HepG2 (cell line): ENCODE measurements around the gene FASTK. TPM values are rescaled to one million over a fixed set of nuclear protein-coding genes. Genes with fewer than 3 reads are reported as not detected.

Source experiments
- ATAC-seq: fragments of 200-7000 bp; cut with Tn5 transposase; 3 replicates; pipeline ENCODE4 v1.9.1; 2020; ENCODE audit warnings: mild to moderate bottlenecking, moderate library complexity
- BruUV-seq: library from RNA; stranded (reverse); fragments of 400-500 nt; replicated peaks from 2 replicates; lab custom pipeline; 2021; lab: Mats Ljungman, UMichigan
- CTCF ChIA-PET: fragments of 300-600 bp; formaldehyde crosslinking; extraction: SDS; loops from one replicate; lab custom pipeline; 2021; ENCODE audit warnings: low total read pairs, inconsistent platforms, low intra/inter-chr PET ratio; lab: Yijun Ruan, JAX
- POLR2A ChIA-PET: fragments of 350-600 bp; sonication (Branson Sonifier 250); formaldehyde crosslinking; loops from one replicate; lab custom pipeline; 2020; ENCODE audit warnings: antibody characterized with exemption, inconsistent platforms; lab: Yijun Ruan, JAX
- DNase-seq: peaks from one replicate; pipeline ENCODE4 v3.0.0-alpha.2; 2015; ENCODE audit warnings: low spot score
- FAIRE-seq: peaks from 3 replicates; lab custom pipeline; 2011; peaks lifted over from hg19 to GRCh38; lab: Jason Lieb, UNC
- H2AFZ ChIP-seq: one replicate; pipeline ENCODE4 v1.6.1; 2011; ENCODE audit warnings: low read length, inconsistent platforms
- H3K27ac ChIP-seq: fragments of 300-600 bp; 3 replicates; pipeline ENCODE4 v1.8.0; 2011; ENCODE audit warnings: mixed run types, mild to moderate bottlenecking, mixed read lengths, low read length, inconsistent platforms; ENCODE audit not compliant: insufficient read depth; ENCODE audit errors: extremely low read length
- H3K27me3 ChIP-seq, 2 experiments: fragments of 200-600 bp in 1 of 2; 2 replicates in 1 of 2; 3 replicates in 1 of 2; pipeline versions ENCODE4 v1.6.0 to v1.8.0; 2011; ENCODE audit warnings: low read length in 2 of 2, mild to moderate bottlenecking in 2 of 2, moderate library complexity in 2 of 2, inconsistent platforms in 1 of 2; ENCODE audit not compliant: insufficient read depth in 2 of 2, control insufficient read depth in 1 of 2
- H3K36me3 ChIP-seq, 2 experiments: fragments of 200-600 bp in 1 of 2; replicated peaks in 1 of 2; 2 replicates in 1 of 2; 3 replicates in 1 of 2; pipeline versions ENCODE4 v1.5.1 to v1.8.0; 2011; ENCODE audit warnings: low read length in 2 of 2, inconsistent platforms in 1 of 2; ENCODE audit not compliant: insufficient read depth in 2 of 2, control insufficient read depth in 1 of 2
- H3K4me1 ChIP-seq: 2 replicates; pipeline ENCODE4 v1.5.1; 2012; ENCODE audit warnings: low read length, inconsistent platforms; ENCODE audit not compliant: insufficient read depth
- H3K4me2 ChIP-seq: 2 replicates; pipeline ENCODE4 v1.6.0; 2011; ENCODE audit warnings: low read depth, low read length, inconsistent platforms
- H3K4me3 ChIP-seq, 3 experiments: fragments of 200-600 bp in 1 of 3; sonication (generic), shearing (Covaris generic) in 1 of 3; replicated peaks in 1 of 3; 2 replicates each; pipeline ENCODE4 v1.5.1; 2011 to 2016; ENCODE audit warnings: low read length in 3 of 3, inconsistent platforms in 2 of 3, low read depth in 2 of 3, mild to moderate bottlenecking in 2 of 3, control low read depth in 1 of 3, mixed read lengths in 1 of 3; ENCODE audit not compliant: insufficient read depth in 1 of 3
- H3K79me2 ChIP-seq: one replicate; pipeline ENCODE4 v1.6.1; 2011; ENCODE audit warnings: low read length, inconsistent platforms; ENCODE audit not compliant: insufficient read depth
- H3K9ac ChIP-seq: 2 replicates; pipeline ENCODE4 v1.6.0; 2011; ENCODE audit warnings: mild to moderate bottlenecking, low read depth, low read length, inconsistent platforms; ENCODE audit not compliant: insufficient read depth
- H3K9me3 ChIP-seq: 2 replicates; pipeline ENCODE4 v1.5.1; 2012; ENCODE audit warnings: mild to moderate bottlenecking, low read length
- H4K20me1 ChIP-seq: 2 replicates; pipeline ENCODE4 v1.6.0; 2011; ENCODE audit warnings: inconsistent platforms, mild to moderate bottlenecking, low read length, moderate library complexity; ENCODE audit not compliant: insufficient read depth
- AGO2 ChIP-seq: fragments of 200-400 bp; formaldehyde crosslinking; optimal IDR thresholded peaks from 2 replicates; pipeline ENCODE3; 2017; ENCODE audit warnings: mild to moderate bottlenecking, low read depth, low read length, moderate library complexity
- BCL6 ChIP-seq: IDR thresholded peaks from 2 replicates; pipeline ENCODE4 v1.6.1; 2016; ENCODE audit warnings: missing genetic modification reagents, missing compliant biosample characterization
- CCAR2 ChIP-seq: fragments of 200-400 bp; formaldehyde crosslinking; optimal IDR thresholded peaks from 2 replicates; pipeline ENCODE3; 2018; ENCODE audit warnings: low read depth, mild to moderate bottlenecking, low read length, moderate library complexity
- CSRNP1 ChIP-seq: sonication (generic); formaldehyde crosslinking; IDR thresholded peaks from 2 replicates; pipeline ENCODE4 v1.8.1; 2023; ENCODE audit warnings: mild to moderate bottlenecking, missing genetic modification reagents
- FOXC1 ChIP-seq: sonication (generic); formaldehyde crosslinking; IDR thresholded peaks from 2 replicates; pipeline ENCODE4 v1.8.0; 2022; ENCODE audit warnings: mild to moderate bottlenecking, missing genetic modification reagents, borderline replicate concordance
- FOXO1 ChIP-seq: sonication (generic); formaldehyde crosslinking; IDR thresholded peaks from 2 replicates; pipeline ENCODE4 v1.4.0; 2020; ENCODE audit warnings: missing genetic modification reagents
- MTF2 ChIP-seq: sonication (generic); formaldehyde crosslinking; IDR thresholded peaks from 2 replicates; pipeline ENCODE4 v1.5.0; 2020; ENCODE audit warnings: missing genetic modification reagents, borderline replicate concordance
- NCOR1 ChIP-seq: fragments of 200-600 bp; sonication (generic); IDR thresholded peaks from 2 replicates; pipeline ENCODE4 v1.7.0; 2017; ENCODE audit warnings: antibody characterized with exemption, low read length, borderline replicate concordance
- NR2F2 ChIP-seq: IDR thresholded peaks from 2 replicates; pipeline ENCODE4 v1.6.1; 2012; ENCODE audit warnings: low read depth, inconsistent platforms, borderline replicate concordance
- POLR2A ChIP-seq, 2 experiments: IDR thresholded peaks; 2 replicates each; pipeline ENCODE4 v1.6.1; 2011; ENCODE audit warnings: low read depth in 2 of 2, low read length in 2 of 2, mild to moderate bottlenecking in 1 of 2, moderate library complexity in 1 of 2; ENCODE audit not compliant: insufficient read depth in 1 of 2
- RBFOX2 ChIP-seq: fragments of 200-400 bp; formaldehyde crosslinking; IDR thresholded peaks from 2 replicates; pipeline ENCODE4 v1.6.1; 2017; ENCODE audit warnings: low read depth, mild to moderate bottlenecking, low read length
- RELA ChIP-seq: sonication (generic); formaldehyde crosslinking; IDR thresholded peaks from 2 replicates; pipeline ENCODE4 v1.4.0; 2020; ENCODE audit warnings: missing genetic modification reagents
- TAF15 ChIP-seq: fragments of 200-400 bp; formaldehyde crosslinking; IDR thresholded peaks from one replicate; pipeline ENCODE4 v1.6.1; 2018; ENCODE audit warnings: mild to moderate bottlenecking, low read depth, low read length; ENCODE audit not compliant: poor library complexity, severe bottlenecking
- U2AF2 ChIP-seq: fragments of 200-400 bp; formaldehyde crosslinking; IDR thresholded peaks from 2 replicates; pipeline ENCODE4 v1.6.1; 2017; ENCODE audit warnings: low read depth, mild to moderate bottlenecking, low read length
- ZFYVE20 ChIP-seq: sonication (generic); formaldehyde crosslinking; IDR thresholded peaks from 2 replicates; pipeline ENCODE4 v1.8.0; 2023; ENCODE audit warnings: low read depth, mild to moderate bottlenecking, moderate library complexity, missing genetic modification reagents, borderline replicate concordance
- ZNF777 ChIP-seq: sonication (generic); formaldehyde crosslinking; IDR thresholded peaks from 2 replicates; pipeline ENCODE4 v1.4.0; 2020; ENCODE audit warnings: missing genetic modification reagents
- WGBS: methylation state at CpG from one replicate; pipeline ENCODE4 v1.1.6; 2017; ENCODE audit warnings: low lambda C conversion rate; 5-methylcytosine and 5-hydroxymethylcytosine counted together
- in situ Hi-C: cut with HindIII; loops from 2 replicates; pipeline ENCODE4 v1.10.0; 2017; ENCODE audit warnings: low pct_unique_long_range_greater_than_20kb; ENCODE audit not compliant: extremely low pct_ligation_motif_present
- intact Hi-C: fragments of 100-400 bp; cut with micrococcal nuclease; formaldehyde crosslinking; loops from one replicate; pipeline ENCODE4 v1.10.0; 2022; ENCODE audit not compliant: unreplicated experiment
- polyA plus RNA-seq, 8 experiments: library from polyadenylated mRNA; depleted of rRNA in 3 of 8; stranded (reverse) in 7 of 8; unstranded in 1 of 8; fragments of >200 nt; fragmentation: Illumina TruSeq in 4 of 8; extraction: Trizol in 4 of 8; gene quantifications; 2 replicates each; pipeline versions ENCODE4 v1.2.1 to v1.2.3, GENCODE V29; 2011 to 2016; ENCODE audit warnings: low read depth in 4 of 8, missing spikeins in 1 of 8, mixed read lengths in 1 of 8; ENCODE audit not compliant: insufficient read depth in 1 of 8
- total RNA-seq, 5 experiments: library from RNA; depleted of rRNA; stranded (reverse); fragments of >200 nt; fragmentation: Illumina TruSeq; extraction: Trizol; gene quantifications; 2 replicates each; pipeline ENCODE4 v1.2.3, GENCODE V29; 2016; ENCODE audit warnings: low read depth in 1 of 5

FASTK gene
- total and polyA plus RNA-seq, 2 of the 13 experiments (the other 11 are each of a cell fraction or from before 2014, with no cell fraction given) = 52.9 to 55.7 TPM

GRCh38 chr7:151074817-151075661, 5.6 kb downstream of the FASTK start:
- Histone ChIP-seq H3K9ac (no peak overlapping the region), H3K4me2 (no peak overlapping the region), H4K20me1 (no peaks in the 10 kb centered on the region), H3K4me3 (no peak overlapping the region), H3K27me3 (no peaks in the 10 kb centered on the region; a peak in 1 of 5 replicates), H3K4me1 (peaks cover 11% of the 10 kb centered on the region), H3K36me3 (peaks cover 15 to 47% of the 10 kb centered on the region in 2 experiments), H2AFZ (no peak overlapping the region), H3K27ac (no peak overlapping the region), H3K79me2 (peaks cover 13% of the 10 kb centered on the region), H3K9me3 (no peaks in the 10 kb centered on the region)
- BruUV-seq = no TSS peak
- in situ Hi-C loops = no loop called here
- 93% methylated on average over 17 of the region's 26 CpGs for WGBS
- ATAC-seq (no peak), DNase-seq (no peak), FAIRE-seq (no peak)
- ChIA-PET CTCF (no interaction called here), POLR2A (interaction anchor here (1.2 to 5.4 kb wide), 3 partner anchors 12 to 47 kb away, joined by 3 to 60 read pairs (median 6); partner anchors contain the start of genes ABCB8 and SLC4A2)
- no peak for TF ChIP-seq BCL6 (CRISPR knock-in tag)
- no peak for TF ChIP-seq NCOR1
- TF ChIP-seq MTF2 = no peak
- no peak for TF ChIP-seq CSRNP1
- no peak for TF ChIP-seq ZFYVE20 (CRISPR knock-in tag)
- TF ChIP-seq FOXC1 (CRISPR knock-in tag) = no peak
- no peak for TF ChIP-seq CCAR2
- no peak for TF ChIP-seq TAF15
- no peak for TF ChIP-seq RELA (CRISPR knock-in tag)
- no peak for TF ChIP-seq NR2F2
- no peak for TF ChIP-seq FOXO1
- no peak for TF ChIP-seq U2AF2
- no peak for TF ChIP-seq ZNF777
- TF ChIP-seq AGO2 = peak; percentile 48
- no peak for TF ChIP-seq POLR2A (IDR thresholded peaks at IDR 0.05; ENCODE audit: insufficient read depth in 1 of 2, low read depth in 2 of 2, low read length in 2 of 2)
- TF ChIP-seq RBFOX2 = peak; percentile 51
- intact Hi-C loops = no loop called here
